Fibroblast of mammary gland (primary cell): ENCODE measurements around the gene GJA8.

Source experiments
- DNase-seq: peaks from one replicate; pipeline ENCODE4 v3.0.0-alpha.2; 2010; ENCODE audit warnings: low read depth
- H3K4me3 ChIP-seq: 2 replicates; pipeline ENCODE4 v1.5.1; 2011; ENCODE audit warnings: low read depth, mild to moderate bottlenecking, low read length, moderate library complexity; ENCODE audit not compliant: control insufficient read depth
- TF ChIP-seq, protein P1 (sequence below): conservative IDR thresholded peaks from 2 replicates; pipeline ENCODE4 v1.5.1; 2011; ENCODE audit warnings: low read depth, low read length, inconsistent platforms; ENCODE audit not compliant: control insufficient read depth, insufficient read depth

The GJA8 gene

DNA sequence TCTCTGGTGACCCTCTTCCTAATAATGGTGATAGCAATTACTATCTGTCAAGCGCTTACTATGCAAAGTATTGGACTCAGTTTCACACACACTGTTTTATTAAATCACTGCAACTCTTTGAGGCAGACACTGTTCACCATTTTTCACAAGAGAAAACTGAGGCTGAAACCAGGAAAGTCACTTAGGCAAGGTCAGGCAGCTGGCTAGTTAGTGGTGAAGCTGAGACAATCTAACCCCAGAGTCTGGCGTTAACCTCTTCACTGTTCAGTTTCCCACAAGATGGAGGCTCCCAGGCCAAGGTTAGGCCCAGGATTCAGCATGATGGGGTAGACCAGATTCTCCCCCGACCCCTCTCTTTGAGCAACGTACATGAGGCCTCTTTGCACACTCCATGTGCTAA is 4.8 kb upstream of the GJA8 start:
- DNase-seq, result no peak
- TF ChIP-seq, protein P1, sequence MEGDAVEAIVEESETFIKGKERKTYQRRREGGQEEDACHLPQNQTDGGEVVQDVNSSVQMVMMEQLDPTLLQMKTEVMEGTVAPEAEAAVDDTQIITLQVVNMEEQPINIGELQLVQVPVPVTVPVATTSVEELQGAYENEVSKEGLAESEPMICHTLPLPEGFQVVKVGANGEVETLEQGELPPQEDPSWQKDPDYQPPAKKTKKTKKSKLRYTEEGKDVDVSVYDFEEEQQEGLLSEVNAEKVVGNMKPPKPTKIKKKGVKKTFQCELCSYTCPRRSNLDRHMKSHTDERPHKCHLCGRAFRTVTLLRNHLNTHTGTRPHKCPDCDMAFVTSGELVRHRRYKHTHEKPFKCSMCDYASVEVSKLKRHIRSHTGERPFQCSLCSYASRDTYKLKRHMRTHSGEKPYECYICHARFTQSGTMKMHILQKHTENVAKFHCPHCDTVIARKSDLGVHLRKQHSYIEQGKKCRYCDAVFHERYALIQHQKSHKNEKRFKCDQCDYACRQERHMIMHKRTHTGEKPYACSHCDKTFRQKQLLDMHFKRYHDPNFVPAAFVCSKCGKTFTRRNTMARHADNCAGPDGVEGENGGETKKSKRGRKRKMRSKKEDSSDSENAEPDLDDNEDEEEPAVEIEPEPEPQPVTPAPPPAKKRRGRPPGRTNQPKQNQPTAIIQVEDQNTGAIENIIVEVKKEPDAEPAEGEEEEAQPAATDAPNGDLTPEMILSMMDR, result no peak
- H3K4me3 ChIP-seq, result no peak overlapping the region

DNA sequence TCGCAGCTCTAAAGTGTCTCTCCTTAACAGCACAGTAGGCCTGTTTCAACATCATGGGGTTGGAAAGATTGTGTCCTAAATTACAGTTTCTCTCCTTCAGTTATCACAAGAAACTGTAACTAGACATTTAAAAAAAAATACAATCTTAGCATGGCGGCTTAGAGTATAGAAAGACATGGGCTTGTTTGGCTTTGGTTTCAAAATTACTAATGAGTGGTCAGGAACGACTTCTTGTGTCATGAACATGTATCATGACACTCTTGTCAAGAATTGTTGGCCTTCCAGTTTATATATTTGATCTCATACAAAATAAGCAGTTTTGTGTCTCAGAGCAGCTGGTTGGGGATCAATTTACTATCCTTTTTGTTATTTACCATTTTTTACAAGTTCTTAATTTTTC is 2.1 kb downstream of the GJA8 start:
- TF ChIP-seq, protein P1, result no peak
- no peak overlapping the region for H3K4me3 ChIP-seq
- DNase-seq, result no peak

DNA sequence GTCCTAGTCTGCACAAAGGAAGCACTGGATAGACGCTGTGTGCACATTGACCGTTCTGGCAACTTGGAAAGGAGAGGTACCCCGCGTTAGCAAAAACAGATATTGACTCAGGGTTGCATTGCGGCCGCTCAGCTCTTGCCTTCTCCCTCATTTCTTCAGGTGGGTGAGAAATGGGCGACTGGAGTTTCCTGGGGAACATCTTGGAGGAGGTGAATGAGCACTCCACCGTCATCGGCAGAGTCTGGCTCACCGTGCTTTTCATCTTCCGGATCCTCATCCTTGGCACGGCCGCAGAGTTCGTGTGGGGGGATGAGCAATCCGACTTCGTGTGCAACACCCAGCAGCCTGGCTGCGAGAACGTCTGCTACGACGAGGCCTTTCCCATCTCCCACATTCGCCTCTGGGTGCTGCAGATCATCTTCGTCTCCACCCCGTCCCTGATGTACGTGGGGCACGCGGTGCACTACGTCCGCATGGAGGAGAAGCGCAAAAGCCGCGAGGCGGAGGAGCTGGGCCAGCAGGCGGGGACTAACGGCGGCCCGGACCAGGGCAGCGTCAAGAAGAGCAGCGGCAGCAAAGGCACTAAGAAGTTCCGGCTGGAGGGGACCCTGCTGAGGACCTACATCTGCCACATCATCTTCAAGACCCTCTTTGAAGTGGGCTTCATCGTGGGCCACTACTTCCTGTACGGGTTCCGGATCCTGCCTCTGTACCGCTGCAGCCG is 5.4 kb downstream of the GJA8 start:
- TF ChIP-seq, protein P1, result no peak
- no peak for DNase-seq
- H3K4me3 ChIP-seq, result no peak overlapping the region

DNA sequence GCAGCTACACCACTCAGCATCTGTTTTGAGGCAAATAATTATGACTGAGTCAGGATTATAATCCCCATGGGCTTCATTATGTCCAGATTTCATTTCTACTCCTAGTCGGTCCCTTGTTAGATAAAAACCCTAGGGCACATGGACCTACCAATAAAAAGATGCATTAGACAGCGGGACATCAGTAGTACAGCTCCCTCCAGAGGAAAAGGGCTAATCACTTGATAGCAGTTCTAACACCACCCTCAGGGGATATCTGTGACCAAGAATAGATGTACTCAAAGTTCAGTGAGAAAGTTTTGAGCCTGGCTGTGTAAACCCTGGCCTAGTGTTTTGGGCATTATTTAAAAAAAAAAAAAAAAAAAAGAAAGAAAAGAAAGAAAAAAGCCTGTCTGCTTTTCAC is 10.0 kb downstream of the GJA8 start:
- no peak overlapping the region for H3K4me3 ChIP-seq
- peak; percentile 9 for DNase-seq
- TF ChIP-seq, protein P1, result no peak

DNA sequence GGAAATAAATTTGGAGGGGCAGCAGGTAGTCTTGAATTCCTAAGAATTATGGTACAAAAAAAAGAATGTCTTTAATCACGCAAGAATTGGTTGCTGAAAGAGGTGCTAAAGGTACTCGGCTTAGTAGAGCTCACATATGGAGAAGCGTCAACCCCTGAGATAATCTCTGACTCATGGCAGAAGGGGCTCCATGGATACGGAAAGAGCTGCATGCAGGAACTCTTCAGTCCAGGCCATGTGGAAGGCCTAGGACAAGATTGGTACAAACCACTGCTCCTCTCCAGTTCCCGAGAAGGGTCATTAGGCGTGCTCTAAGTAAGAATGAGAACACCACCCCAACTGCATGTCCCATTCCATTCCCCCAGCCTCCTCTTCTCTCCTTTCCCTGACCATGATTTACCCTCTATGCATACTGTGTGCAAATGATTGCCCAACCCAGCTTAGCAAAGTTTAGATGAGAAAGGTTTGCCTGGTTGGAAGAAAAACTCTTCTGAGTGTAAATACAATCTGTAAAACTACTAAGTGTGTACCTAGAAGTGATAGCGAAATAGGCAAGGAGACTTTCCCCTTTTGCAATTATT is 10.9 kb downstream of the GJA8 start:
- TF ChIP-seq, protein P1, result no peak
- no peak overlapping the region for H3K4me3 ChIP-seq
- DNase-seq, result no peak

DNA sequence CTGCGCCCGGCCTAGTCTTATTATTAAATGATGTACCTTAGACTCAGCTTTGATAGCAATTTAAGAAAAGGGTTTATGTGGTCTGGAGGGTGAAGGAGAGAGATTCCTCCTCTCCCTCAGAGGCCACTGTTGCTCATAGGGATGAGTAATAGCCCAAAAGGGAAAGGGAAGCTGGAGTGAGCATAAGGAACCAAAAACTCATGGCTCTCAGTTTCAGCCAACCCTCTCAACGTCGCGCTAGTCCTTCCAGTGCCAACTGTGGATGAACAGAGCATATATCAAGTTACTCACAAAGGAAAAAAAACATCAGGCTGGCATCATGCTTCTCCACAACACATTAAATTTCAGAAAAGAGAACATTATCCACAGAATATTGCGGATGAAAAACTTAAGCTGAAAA is 17.3 kb downstream of the GJA8 start:
- peak; percentile 28 for DNase-seq
- H3K4me3 ChIP-seq, result no peak overlapping the region
- TF ChIP-seq, protein P1, result no peak
